SK-MEL-5 (cell line): ENCODE results near the gene ULK4. TPM values are rescaled to one million over a fixed set of nuclear protein-coding genes. Genes with fewer than 3 reads are reported as not detected.
"Not testable (repeated sequence)": the region's sequence is repeated elsewhere in the genome, so short reads cannot be mapped to it uniquely, and the experiment has no call there.

Experiments used
- DNase-seq: peaks from one replicate; pipeline ENCODE4 v3.0.0-alpha.2; 2016; ENCODE audit warnings: low read depth, low spot score
- in situ Hi-C: cut with HindIII; loops from 2 replicates; pipeline ENCODE4 v1.10.0; 2016; ENCODE audit warnings: low sequenced_read_pairs, high pct_unique_total_duplicates, low pct_unique_long_range_greater_than_20kb
- total RNA-seq: library from RNA; depleted of rRNA; stranded (reverse); fragments of >200 nt; shearing (Covaris generic); gene quantifications from 2 replicates; pipeline ENCODE4 v1.2.3, GENCODE V29; 2014

Gene ULK4
- total RNA-seq, 1 experiment from 2014 or later = 20.9 TPM

DNA sequence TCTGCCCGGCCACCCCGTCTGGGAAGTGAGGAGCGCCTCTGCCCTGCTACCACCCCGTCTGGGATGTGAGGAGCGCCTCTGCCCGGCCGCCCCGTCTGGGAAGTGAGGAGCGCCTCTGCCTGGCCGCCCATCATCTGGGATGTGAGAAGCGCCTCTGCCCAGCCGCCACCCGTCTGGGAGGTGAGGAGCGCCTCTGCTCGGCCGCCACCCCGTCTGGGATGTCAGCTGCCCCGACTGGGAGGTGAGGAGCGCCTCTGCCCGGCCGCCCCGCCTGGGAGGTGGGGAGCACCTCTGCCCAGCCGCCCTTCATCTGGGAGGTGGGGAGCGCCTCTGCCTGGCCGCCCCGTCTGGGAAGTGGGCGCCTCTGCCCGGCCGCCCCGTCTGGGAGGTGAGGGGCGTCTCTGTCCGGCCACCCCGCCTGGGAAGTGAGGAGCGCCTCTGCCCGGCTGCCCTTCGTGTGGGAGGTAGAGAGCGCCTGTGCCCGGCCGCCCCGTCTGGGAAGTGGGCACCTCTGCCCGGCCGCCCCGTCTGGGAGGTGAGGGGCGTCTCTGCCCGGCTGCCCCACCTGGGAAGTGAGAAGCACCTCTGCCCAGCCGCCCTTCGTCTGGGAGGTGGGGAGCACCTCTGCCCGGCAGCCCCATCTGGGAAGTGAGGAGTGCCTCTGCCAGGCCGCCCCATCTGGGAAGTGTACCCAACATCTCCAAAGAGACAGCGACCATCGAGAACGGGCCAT, 120.8 kb downstream of the ULK4 start:
- DNase-seq = not testable (repeated sequence)

GRCh38 chr3:41836360-41837134, 125.4 kb downstream of the ULK4 start:
- in situ Hi-C loops = no loop called here
- no peak for DNase-seq

More for the DNA sequence above, 120.8 kb downstream of the ULK4 start:
- in situ Hi-C loops = not testable (repeated sequence)

DNA sequence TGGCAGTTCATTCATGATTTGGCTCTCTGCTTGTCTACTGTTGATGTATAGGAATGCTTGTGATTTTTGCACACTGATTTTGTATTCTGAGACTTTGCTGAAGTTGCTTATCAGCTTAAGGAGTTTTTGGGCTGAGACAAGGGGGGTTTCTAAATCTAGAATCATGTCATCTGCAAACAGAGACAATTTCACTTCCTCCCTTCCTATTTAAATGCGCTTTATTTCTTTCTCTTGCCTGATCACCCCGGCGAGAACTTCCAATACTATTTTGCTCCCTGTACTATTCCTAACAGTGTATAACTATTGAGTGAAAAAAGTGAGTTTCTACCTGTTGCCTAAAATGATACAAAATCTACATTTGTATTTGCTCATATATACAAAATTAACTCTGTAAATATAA, 128.3 kb downstream of the ULK4 start:
- in situ Hi-C loops = no loop called here
- no peak for DNase-seq

DNA sequence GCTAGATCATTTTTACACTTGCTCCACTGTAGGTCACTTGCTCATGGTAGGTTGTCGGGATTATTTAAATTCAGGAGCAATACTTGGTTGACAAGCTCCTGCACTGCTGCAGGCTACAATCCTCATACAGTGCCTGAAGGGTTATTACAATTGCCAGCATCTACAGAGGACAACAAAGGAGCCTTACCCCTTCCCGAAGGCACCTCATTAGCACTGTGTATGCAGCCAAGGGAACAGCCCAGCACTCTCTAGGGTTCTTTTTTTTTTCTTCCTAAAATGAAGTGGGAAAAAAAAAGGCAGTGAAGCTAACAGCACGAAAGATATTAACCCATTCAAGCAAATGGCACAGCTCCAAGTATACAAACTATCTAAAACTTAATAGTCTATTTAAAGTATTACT, 142.7 kb downstream of the ULK4 start:
- in situ Hi-C loops = no loop called here
- DNase-seq = no peak

GRCh38 chr3:41808618-41809017, 153.3 kb downstream of the ULK4 start:
- in situ Hi-C loops = no loop called here
- DNase-seq = no peak

GRCh38 chr3:41808152-41808551, 153.8 kb downstream of the ULK4 start:
- DNase-seq = peak; percentile 31
- in situ Hi-C loops = no loop called here

DNA sequence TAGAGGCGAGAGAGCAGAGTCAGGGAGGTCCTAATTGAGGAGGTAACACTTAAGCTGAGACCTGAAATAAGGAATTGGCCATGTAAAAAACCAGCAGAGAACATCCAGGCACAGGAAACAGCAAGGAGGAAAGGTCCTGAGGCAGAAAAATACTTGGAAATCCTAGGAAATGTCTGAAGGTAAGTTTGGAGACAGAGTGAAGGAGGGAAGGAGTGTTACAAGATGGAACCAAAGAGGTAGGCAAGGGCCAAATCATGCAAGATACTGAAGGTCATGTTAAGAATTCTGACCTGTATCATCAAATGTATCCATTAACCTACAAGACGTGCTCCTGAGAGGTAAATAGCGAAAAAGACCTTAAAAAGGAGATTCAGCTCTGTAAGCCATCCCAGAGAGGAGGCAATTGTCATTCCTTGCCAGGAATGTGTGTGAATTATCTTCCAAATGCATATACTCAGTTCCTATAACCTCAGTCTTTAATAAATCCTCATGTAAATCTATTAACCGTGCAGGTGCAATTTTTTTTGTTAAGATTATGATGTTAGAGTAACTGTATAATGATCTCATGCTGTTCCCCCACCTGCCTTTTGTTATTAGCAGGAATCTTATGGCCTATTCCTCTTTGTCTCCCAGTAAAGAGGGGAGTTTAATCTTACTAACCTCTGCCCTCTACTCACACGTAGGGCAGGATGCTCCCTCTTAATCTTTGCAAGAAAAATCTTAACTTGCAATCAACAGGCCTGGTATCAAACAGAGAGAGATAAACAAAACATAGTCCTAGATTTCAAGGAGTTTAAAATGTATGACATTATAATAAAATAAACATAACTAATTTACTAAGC, 166.9 kb downstream of the ULK4 start:
- in situ Hi-C loops = no loop called here
- DNase-seq = no peak

GRCh38 chr3:41792806-41793205, 169.1 kb downstream of the ULK4 start:
- in situ Hi-C loops = no loop called here
- DNase-seq = no peak

DNA sequence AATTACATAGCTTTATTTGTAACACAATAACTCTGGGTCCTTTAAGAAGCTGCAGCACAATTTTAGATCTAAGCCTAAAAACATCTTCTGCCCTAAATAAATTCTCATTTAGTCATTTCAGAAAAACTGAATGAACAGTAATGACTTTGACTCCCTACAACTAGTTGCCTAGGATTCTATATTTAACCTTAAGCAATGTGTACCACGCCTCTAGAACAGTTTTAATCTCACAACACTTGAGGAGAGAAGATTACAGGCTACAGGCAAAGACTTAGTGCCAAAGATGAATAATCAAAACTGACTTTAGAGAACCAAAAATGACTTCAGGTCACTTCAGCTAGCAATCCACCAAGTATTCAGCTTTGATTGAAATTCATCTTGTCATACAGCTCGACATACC, 192.8 kb downstream of the ULK4 start:
- DNase-seq = no peak
- in situ Hi-C loops = no loop called here

- in situ Hi-C loops = no loop called here
- no peak for DNase-seq
Observed at GRCh38 chr3:41768363-41768762, 193.5 kb downstream of the ULK4 start.

- in situ Hi-C loops, DNase-seq: not testable (repeated sequence)
Observed at GRCh38 chr3:41762867-41763266, 199.0 kb downstream of the ULK4 start.

DNA sequence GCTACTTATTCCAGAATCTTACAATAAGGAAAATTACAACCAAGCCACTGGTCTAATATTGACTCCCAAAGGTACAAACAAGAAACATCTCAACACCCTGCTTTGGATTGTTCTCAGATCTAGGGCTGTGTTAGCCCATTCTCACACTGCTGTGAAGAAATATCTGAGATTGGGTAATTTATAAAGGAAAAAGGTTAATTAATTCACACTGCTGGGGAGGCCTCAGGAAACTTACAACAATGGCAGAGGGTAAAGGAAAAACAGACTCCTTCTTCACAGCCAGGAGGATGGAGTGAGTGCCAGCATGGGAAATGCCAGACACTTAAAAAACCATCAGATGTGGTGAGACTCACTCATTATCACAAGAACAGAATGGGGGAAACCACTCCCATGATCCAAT, 208.3 kb downstream of the ULK4 start:
- no peak for DNase-seq
- in situ Hi-C loops = no loop called here

- DNase-seq = no peak
Observed at GRCh38 chr3:41751597-41751996, 210.3 kb downstream of the ULK4 start.

GRCh38 chr3:41749988-41750387, 211.9 kb downstream of the ULK4 start:
- DNase-seq = no peak
- in situ Hi-C loops = no loop called here

More at GRCh38 chr3:41751597-41751996, 210.3 kb downstream of the ULK4 start:
- in situ Hi-C loops = no loop called here

GRCh38 chr3:41746215-41746614, 215.7 kb downstream of the ULK4 start:
- in situ Hi-C loops = no loop called here

DNA sequence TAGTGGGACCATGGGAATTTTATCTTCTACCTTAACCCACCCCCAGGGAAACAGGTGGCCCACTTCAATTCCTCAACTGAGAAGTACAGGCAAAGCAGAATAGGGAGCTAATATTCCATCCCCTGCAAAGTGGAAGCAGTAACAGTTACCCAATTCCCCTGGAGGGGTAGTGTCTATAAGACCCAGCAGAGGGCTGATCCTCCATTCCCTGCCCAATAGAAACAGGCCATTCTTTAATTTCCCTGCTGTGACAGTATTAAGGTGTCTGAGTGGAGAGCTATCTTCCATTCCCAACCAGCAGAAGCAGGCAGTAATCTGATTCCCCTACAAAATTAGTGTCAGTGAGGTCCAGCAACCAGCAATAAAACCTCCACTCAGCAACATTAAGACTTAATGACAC, 219.8 kb downstream of the ULK4 start:
- in situ Hi-C loops = no loop called here
- DNase-seq = no peak

More at GRCh38 chr3:41746215-41746614, 215.7 kb downstream of the ULK4 start:
- DNase-seq = no peak

- in situ Hi-C loops = no loop called here
- no peak for DNase-seq
Observed at GRCh38 chr3:41740374-41740886, 221.5 kb downstream of the ULK4 start.

GRCh38 chr3:41726891-41727290, 235.0 kb downstream of the ULK4 start:
- in situ Hi-C loops = no loop called here
- no peak for DNase-seq
